ENCODE measurements around the gene PAWR.
"Not testable (repeated sequence)": the region's sequence is repeated elsewhere in the genome, so short reads cannot be mapped to it uniquely, and the experiment has no call there.

The PAWR gene

GRCh38 chr12:79686171-79686570, 4.6 kb downstream of the PAWR start:
- no peak for DNase-seq

- no peak for DNase-seq
Observed at GRCh38 chr12:79685068-79685467, 5.7 kb downstream of the PAWR start.

- not testable (repeated sequence) for DNase-seq
Observed at GRCh38 chr12:79684338-79684737, 6.4 kb downstream of the PAWR start.

GRCh38 chr12:79682593-79682992, 8.2 kb downstream of the PAWR start:
- DNase-seq = no peak

- no peak for DNase-seq
Observed at GRCh38 chr12:79681008-79681590, 9.7 kb downstream of the PAWR start.

- DNase-seq = no peak
Observed at GRCh38 chr12:79680051-79680450, 10.7 kb downstream of the PAWR start.

- no peak for DNase-seq
Observed at GRCh38 chr12:79678306-79678705, 12.5 kb downstream of the PAWR start.

GRCh38 chr12:79677672-79678071, 13.1 kb downstream of the PAWR start:
- DNase-seq = no peak

GRCh38 chr12:79676579-79676978, 14.2 kb downstream of the PAWR start:
- DNase-seq = no peak

GRCh38 chr12:79674629-79675028, 16.1 kb downstream of the PAWR start:
- DNase-seq = no peak

- DNase-seq = no peak
Observed at GRCh38 chr12:79673354-79673753, 17.4 kb downstream of the PAWR start.

GRCh38 chr12:79668113-79668512, 22.7 kb downstream of the PAWR start:
- no peak for DNase-seq

- no peak for DNase-seq
Observed at GRCh38 chr12:79665212-79665887, 25.4 kb downstream of the PAWR start.

GRCh38 chr12:79664518-79664917, 26.2 kb downstream of the PAWR start:
- DNase-seq = no peak

- no peak for DNase-seq
Observed at GRCh38 chr12:79662046-79662811, 28.5 kb downstream of the PAWR start.

- no peak for DNase-seq
Observed at GRCh38 chr12:79661629-79662028, 29.1 kb downstream of the PAWR start.

GRCh38 chr12:79659961-79660431, 30.8 kb downstream of the PAWR start:
- no peak for DNase-seq

GRCh38 chr12:79658221-79658620, 32.5 kb downstream of the PAWR start:
- DNase-seq = no peak

- no peak for DNase-seq
Observed at GRCh38 chr12:79657136-79657535, 33.6 kb downstream of the PAWR start.

- DNase-seq = no peak
Observed at GRCh38 chr12:79655036-79655435, 35.7 kb downstream of the PAWR start.

- DNase-seq = no peak
Observed at GRCh38 chr12:79652521-79652920, 38.2 kb downstream of the PAWR start.

GRCh38 chr12:79650440-79650839, 40.3 kb downstream of the PAWR start:
- DNase-seq = no peak

GRCh38 chr12:79648881-79649280, 41.9 kb downstream of the PAWR start:
- DNase-seq = no peak

GRCh38 chr12:79646843-79647242, 43.9 kb downstream of the PAWR start:
- not testable (repeated sequence) for DNase-seq

All from activated CD4-positive, CD25-positive, alpha-beta regulatory T cell treated with anti-CD3 and anti-CD28 coated beads, Interleukin-2, amount 50 U/mL, for 72 hours (primary cell).